Medulla oblongata (tissue), 1 donor: ENCODE measurements around the gene SMAD1.

Experiments
- DNase-seq: peaks from one replicate; pipeline ENCODE4 v3.0.0-alpha.2; 2015; ENCODE audit errors: extremely low spot score

SMAD1 gene

GRCh38 chr4:145481164-145481941 lies at the start of gene SMAD1:
Gene SMAD1, plus strand, starts transcription at chr4:145481853. Its CDS starts 32,761 bp downstream, at chr4:145514614.
- DNase-seq: peak; percentile 72

GRCh38 chr4:145433684-145434083 lies 48.0 kb upstream of the SMAD1 start:
- no peak for DNase-seq

DNA sequence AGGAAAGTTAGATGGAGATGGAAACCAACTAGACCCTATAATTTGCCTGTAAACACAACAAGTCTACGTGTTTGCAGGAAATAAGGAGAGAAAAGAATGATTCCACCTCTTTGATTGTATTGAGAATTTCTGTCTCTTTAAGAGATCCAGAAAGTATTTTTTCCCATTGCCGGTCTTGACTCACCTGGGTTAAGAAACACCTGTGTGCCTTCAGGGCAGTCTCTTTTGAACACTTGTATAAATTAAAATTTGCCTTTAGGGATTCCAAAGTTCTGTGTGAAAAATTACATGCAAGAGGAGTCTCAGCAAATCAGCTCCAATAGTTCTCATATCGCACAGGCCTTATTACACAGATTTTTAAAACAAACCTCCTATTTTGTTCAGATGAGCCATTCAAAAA lies 46.0 kb upstream of the SMAD1 start:
- no peak for DNase-seq

DNA sequence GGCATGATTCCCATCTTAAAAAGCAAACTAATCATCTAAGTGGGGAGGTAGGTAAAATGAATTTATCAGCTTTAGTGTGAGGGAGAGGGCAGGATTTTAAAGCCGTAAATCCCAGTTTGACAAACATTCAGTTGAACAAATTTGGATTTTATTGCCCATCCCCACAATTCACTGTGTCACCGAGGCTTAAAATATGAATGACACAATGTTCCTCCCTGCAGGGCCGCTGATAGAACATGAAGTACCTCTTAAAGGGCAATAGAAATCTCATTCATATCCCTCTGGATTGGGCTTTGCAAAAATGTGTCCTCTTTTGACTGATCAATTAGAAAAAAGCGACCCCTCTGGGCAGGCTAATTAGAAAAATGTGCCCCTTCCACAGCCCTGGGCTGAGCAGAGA lies 45.5 kb upstream of the SMAD1 start:
- no peak for DNase-seq

DNA sequence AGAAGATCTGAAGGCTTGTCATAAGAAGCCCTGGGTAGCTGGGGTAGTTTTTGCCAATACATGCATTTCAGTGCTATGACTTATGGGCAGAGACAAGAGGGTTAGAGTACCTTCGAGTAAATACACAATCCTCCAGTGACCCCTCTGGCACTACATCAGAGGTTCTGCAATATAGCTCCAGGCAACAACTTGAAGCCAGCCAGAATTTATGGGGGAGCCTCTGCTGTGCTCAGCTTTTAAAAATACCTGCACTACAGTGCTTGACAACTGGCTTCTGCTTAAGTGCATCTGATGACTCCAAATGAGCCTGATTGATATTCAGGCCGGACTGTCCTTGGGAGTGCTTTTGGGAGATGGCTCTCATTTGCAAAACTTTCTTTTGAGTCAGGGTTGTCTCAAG lies 44.9 kb upstream of the SMAD1 start:
- DNase-seq: peak; percentile 5

- no peak for DNase-seq
Observed at GRCh38 chr4:145437466-145437865, 44.2 kb upstream of the SMAD1 start.

GRCh38 chr4:145438298-145438697 lies 43.4 kb upstream of the SMAD1 start:
- peak; percentile 4 for DNase-seq

- no peak for DNase-seq
Observed at GRCh38 chr4:145440292-145441007, 41.2 kb upstream of the SMAD1 start.

DNA sequence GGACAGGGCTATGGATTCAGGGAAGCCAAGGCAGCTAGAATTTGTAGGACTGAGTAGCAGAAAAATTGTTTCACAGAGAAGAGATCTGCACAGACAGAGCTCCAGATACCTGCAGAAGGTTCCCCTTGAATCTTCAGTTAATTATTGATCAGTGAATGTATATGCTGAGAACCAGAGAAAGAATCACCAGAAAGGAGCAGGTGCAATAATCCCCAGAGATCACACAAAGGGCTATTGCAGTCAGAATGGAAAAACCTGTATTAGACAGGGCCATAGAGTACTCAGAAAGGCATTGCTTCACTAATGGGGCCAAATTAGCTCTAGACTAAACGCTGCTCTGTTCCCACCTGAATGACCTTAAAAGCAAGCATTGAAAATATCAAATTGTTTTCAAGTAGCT lies 35.5 kb upstream of the SMAD1 start:
- DNase-seq: no peak

- no peak for DNase-seq
Observed at GRCh38 chr4:145451895-145452294, 29.8 kb upstream of the SMAD1 start.

DNA sequence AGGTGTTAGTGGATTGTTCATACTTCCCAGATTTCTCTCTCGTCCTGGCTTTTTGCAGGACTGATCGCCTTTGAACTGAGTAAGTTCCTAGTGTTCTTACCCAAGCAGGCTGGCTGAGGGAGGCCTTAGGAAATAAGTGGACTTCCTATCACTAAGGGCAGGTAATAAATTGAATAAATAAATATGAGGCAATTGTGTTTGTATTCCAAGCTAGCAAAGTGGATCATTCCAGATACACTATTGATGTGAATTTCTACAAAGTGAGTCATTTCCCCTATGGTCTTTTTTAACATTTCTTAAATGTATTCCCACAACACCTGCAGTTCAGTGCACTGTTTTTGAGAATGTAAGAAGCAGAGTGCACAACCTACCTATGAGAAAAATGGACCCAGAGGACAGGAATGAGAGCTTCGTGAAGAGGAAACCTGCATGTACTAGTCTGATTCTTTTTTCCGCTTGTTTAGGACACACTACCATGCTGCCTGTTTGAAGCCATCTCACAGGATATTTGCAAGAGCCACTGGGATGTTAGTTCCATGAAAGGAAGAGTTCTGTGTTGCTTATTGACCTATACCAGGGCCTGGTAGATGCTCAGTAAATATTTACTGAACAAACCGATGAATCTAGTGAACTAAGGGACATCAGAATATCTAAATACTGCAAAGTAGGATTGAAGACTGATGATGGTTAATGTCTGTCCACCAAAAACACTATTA lies 29.0 kb upstream of the SMAD1 start:
- no peak for DNase-seq

DNA sequence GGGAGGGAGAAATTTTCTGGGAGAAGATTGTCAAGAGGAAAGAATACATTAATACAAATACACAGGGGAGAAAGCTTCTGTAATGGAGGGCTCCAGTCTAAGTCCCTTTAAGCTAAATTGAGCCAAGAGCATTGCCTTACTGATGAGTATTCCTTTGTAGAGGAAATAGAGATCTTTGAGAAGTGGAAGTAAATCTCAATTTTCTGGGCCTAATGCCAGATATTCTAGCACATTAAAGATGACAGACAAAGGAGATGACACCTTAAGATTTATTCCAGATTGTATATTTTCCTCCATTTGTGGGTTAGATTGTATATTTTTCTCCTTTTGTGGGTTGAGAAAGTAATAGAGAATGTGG lies 28.5 kb upstream of the SMAD1 start:
- DNase-seq: no peak

DNA sequence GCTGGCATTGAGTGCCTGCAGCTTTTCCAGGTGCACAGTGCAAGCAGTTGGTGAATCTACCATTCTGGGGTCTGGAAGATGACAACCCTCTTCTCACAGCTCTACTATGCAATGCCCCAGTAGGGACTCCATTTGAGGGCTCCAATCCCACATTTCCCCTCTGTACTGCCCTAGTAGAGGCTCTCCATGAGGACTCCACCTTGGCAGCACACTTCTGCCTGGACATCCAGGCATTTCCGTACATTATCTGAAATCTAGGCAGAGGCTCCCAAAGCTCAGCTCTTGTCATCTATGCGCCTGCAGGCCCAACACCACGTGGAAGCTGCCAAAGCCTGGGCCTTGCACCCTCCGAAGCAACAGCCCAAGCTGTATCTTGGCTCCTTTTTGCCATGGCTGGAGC lies 8.4 kb upstream of the SMAD1 start:
- DNase-seq: no peak

GRCh38 chr4:145480257-145480656 lies 1.4 kb upstream of the SMAD1 start:
- DNase-seq: no peak

DNA sequence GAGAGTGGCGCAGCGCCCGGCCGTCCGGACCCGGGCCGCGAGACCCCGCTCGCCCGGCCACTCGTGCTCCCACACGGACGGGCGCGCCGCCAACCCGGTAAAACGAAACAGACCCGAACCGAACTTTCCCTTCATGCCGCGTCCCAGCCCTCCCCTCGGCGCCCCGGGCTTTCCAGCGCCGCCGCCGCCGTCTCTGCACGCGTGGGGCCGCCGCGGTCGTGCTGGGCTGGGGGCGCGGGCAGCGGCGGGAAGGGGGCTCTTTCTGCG lies 222 bp downstream of the SMAD1 start:
- no peak for DNase-seq

- DNase-seq: peak; percentile 67
Observed at GRCh38 chr4:145482209-145483037, 770 bp downstream of the SMAD1 start.

GRCh38 chr4:145483514-145483913 lies 1.9 kb downstream of the SMAD1 start:
- DNase-seq: no peak

GRCh38 chr4:145484225-145484846 lies 2.7 kb downstream of the SMAD1 start:
- no peak for DNase-seq

DNA sequence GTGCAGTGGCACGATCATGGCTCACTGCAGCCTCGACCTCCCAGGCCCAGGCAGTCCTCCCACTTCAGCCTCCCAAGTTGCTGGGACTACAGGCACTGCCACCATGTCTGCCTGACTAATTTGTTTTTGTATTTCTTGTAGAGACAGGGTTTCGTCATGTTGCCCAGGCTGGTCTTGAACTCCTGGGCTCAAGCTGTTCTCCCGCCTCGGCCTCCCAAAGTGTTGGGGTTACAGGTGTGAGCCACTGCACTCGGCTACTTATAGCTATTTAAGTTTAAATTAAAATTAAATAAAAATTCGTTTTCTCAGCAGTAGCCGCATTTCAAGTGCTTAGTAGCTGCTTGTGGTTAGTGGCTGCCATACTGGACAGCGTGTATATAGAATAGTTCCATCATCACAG lies 3.5 kb downstream of the SMAD1 start:
- DNase-seq: no peak

DNA sequence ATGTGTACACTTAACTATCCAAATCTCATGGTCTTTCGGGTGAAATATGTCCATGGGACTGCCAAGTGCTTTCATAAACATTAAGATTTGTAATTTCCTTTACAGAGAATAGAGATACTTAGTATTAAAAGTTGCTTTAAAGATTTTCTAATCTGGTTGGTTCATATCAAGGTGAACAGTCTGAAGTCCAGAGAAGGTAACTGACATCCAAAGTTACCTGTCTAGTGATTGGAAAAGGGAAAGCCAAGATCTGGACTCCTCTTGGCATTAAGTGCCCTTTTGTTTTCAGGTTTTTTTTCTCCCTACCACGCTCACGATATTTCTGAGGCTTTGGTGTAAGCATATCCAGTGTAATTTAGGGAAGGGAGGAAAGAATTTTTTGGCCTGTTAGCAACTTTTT lies 5.0 kb downstream of the SMAD1 start:
- DNase-seq: no peak

- DNase-seq: no peak
Observed at GRCh38 chr4:145487631-145488030, 6.0 kb downstream of the SMAD1 start.

- no peak for DNase-seq
Observed at GRCh38 chr4:145488310-145488709, 6.7 kb downstream of the SMAD1 start.
